DMS153 (cell line): Measurements from ENCODE around the gene RBCK1.
"Not testable (repeated sequence)": the region's sequence is repeated elsewhere in the genome, so short reads cannot be mapped to it uniquely, and the experiment has no call there.

ENCODE experiments used
- DNase-seq: peaks from one replicate; lab custom pipeline; 2025; lab: John Stamatoyannopoulos, UW

Gene RBCK1

GRCh38 chr20:437787-438486 lies 29.8 kb downstream of the RBCK1 start:
- DNase-seq: no peak

GRCh38 chr20:438571-439469 lies 30.7 kb downstream of the RBCK1 start:
- no peak for DNase-seq

- no peak for DNase-seq
These were observed 32.0 kb downstream of the RBCK1 start for GRCh38 chr20:440148-440547.

- no peak for DNase-seq
These were observed 32.5 kb downstream of the RBCK1 start for GRCh38 chr20:440636-441035.

GRCh38 chr20:443223-443775 lies 35.2 kb downstream of the RBCK1 start:
- DNase-seq: no peak

GRCh38 chr20:444117-444516 lies 36.0 kb downstream of the RBCK1 start:
- no peak for DNase-seq

GRCh38 chr20:444862-445426 lies 36.8 kb downstream of the RBCK1 start:
- no peak for DNase-seq

GRCh38 chr20:445514-446336 lies 37.6 kb downstream of the RBCK1 start:
- DNase-seq: no peak

- DNase-seq: not testable (repeated sequence)
These were observed 43.9 kb downstream of the RBCK1 start for GRCh38 chr20:452021-452420.

GRCh38 chr20:454951-455350 lies 46.9 kb downstream of the RBCK1 start:
- DNase-seq: no peak

- no peak for DNase-seq
These were observed 50.7 kb downstream of the RBCK1 start for GRCh38 chr20:458776-459175.

- no peak for DNase-seq
These were observed 52.1 kb downstream of the RBCK1 start for GRCh38 chr20:460180-460579.

GRCh38 chr20:460707-461106 lies 52.6 kb downstream of the RBCK1 start:
- DNase-seq: no peak

- DNase-seq: no peak
These were observed 53.4 kb downstream of the RBCK1 start for GRCh38 chr20:461254-462198.

- peak; percentile 80 for DNase-seq
These were observed 54.3 kb downstream of the RBCK1 start, which contains the start of gene TBC1D20 for GRCh38 chr20:462199-462991. Gene TBC1D20, minus strand, starts transcription at chr20:462533. Its CDS starts 128 bp downstream, at chr20:462405.

GRCh38 chr20:467755-468154 lies 59.7 kb downstream of the RBCK1 start:
- DNase-seq: no peak

GRCh38 chr20:469746-470490 lies 61.8 kb downstream of the RBCK1 start:
- no peak for DNase-seq

GRCh38 chr20:472137-472846 lies 64.2 kb downstream of the RBCK1 start:
- no peak for DNase-seq
